Thoracic aorta (tissue), 2 donors: Measurements from ENCODE around the gene CDV3. TPM values are rescaled to one million over a fixed set of nuclear protein-coding genes. Genes with fewer than 3 reads are reported as not detected.

Experiments used
- ATAC-seq: fragments of 150-250 bp; one replicate; pipeline ENCODE4 v1.8.0; 2017; ENCODE audit warnings: low read depth; ENCODE audit not compliant: insufficient number of reproducible peaks, low FRiP score
- DNase-seq: peaks from one replicate; pipeline ENCODE4 v3.0.0-alpha.2; 2020; ENCODE audit warnings: low spot score
- H3K27ac ChIP-seq, 2 donors: fragments of 200-600 bp; sonication (generic); 1 replicate in 1 of 2; 2 replicates in 1 of 2; pipeline ENCODE4 v1.5.1; 2016; ENCODE audit warnings: mild to moderate bottlenecking in 2 of 2, moderate library complexity in 2 of 2
- H3K27me3 ChIP-seq: fragments of 200-600 bp; sonication (generic); replicated peaks from 2 replicates; pipeline ENCODE4 v1.6.0; 2016; ENCODE audit warnings: mild to moderate bottlenecking; ENCODE audit not compliant: insufficient read depth
- H3K36me3 ChIP-seq: fragments of 200-600 bp; sonication (generic); one replicate; pipeline ENCODE4 v1.5.1; 2016
- H3K4me1 ChIP-seq, 2 donors: fragments of 200-600 bp; sonication (generic); 1 replicate in 1 of 2; 2 replicates in 1 of 2; pipeline versions ENCODE4 v1.5.1 to v1.6.0; 2016; ENCODE audit warnings: low read depth in 2 of 2, mild to moderate bottlenecking in 1 of 2; ENCODE audit not compliant: control insufficient read depth in 1 of 2
- H3K4me3 ChIP-seq: fragments of 200-600 bp; sonication (generic); 2 replicates; pipeline ENCODE4 v1.5.1; 2016; ENCODE audit warnings: mild to moderate bottlenecking
- H3K9me3 ChIP-seq: fragments of 200-600 bp; sonication (generic); 2 replicates; pipeline ENCODE4 v1.5.1; 2016
- CTCF ChIP-seq: fragments of 200-600 bp; sonication (generic); IDR thresholded peaks from one replicate; pipeline ENCODE4 v1.5.1; 2019; ENCODE audit warnings: antibody characterized with exemption
- total RNA-seq, 2 donors: library from RNA; depleted of rRNA; stranded (reverse); fragments of >200 nt; gene quantifications; one replicate each; pipeline versions ENCODE4 v1.1.0 to v1.2.3, GENCODE V29; 2016

CDV3 gene
- total RNA-seq, 2 donors from 2014 or later, result 86.5 to 190 TPM

GRCh38 chr3:133600572-133601081, 27.1 kb downstream of the CDV3 start:
- H3K4me1 ChIP-seq, result no peaks in the 10 kb centered on the region
- no peaks in the 10 kb centered on the region for H3K36me3 ChIP-seq
- DNase-seq, result no peak

DNA sequence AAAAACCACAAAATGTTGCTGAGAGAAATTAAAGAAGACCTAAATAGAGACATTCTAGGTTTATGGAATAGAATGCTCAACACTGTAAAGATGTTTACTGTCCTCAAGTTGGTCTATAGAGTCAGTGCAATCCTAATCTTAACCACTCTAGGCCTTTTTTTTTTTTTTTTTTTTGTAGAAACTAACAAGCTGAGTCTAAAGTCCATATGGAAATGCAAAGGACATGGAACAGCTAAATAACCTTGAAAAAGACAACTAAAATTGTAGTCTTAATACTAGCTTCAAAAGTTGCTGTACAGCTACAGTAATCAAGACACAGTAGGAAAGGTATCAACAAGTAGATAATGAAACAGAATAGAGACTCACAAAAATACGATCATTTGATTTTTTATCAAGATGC, 32.9 kb downstream of the CDV3 start:
- no peak for TF ChIP-seq CTCF
- H3K9me3 ChIP-seq, result no peaks in the 10 kb centered on the region
- peaks cover 17% of the 10 kb centered on the region for H3K36me3 ChIP-seq
- H3K27me3 ChIP-seq, result no peaks in the 10 kb centered on the region
- DNase-seq (no peak), ATAC-seq (no peak)
- H3K4me1 ChIP-seq, result no peaks in the 10 kb centered on the region
- H3K27ac ChIP-seq, result no peak overlapping the region
- H3K4me3 ChIP-seq, result no peak overlapping the region

More at GRCh38 chr3:133600572-133601081, 27.1 kb downstream of the CDV3 start:
- no peak for TF ChIP-seq CTCF
- H3K9me3 ChIP-seq, result no peaks in the 10 kb centered on the region
- H3K4me3 ChIP-seq, result no peak overlapping the region
- no peaks in the 10 kb centered on the region for H3K27me3 ChIP-seq
- no peak for ATAC-seq
- H3K27ac ChIP-seq, result no peak overlapping the region

GRCh38 chr3:133606902-133607301, 33.4 kb downstream of the CDV3 start:
- Histone ChIP-seq H3K27me3 (no peaks in the 10 kb centered on the region), H3K4me3 (no peak overlapping the region), H3K4me1 (no peaks in the 10 kb centered on the region), H3K36me3 (peaks cover 17% of the 10 kb centered on the region), H3K27ac (no peak overlapping the region), H3K9me3 (no peaks in the 10 kb centered on the region)
- DNase-seq, result no peak
- ATAC-seq, result no peak
- no peak for TF ChIP-seq CTCF

- no peaks in the 10 kb centered on the region for H3K4me1 ChIP-seq
- peaks cover 17% of the 10 kb centered on the region for H3K36me3 ChIP-seq
- DNase-seq (no peak), ATAC-seq (no peak)
- H3K27ac ChIP-seq, result no peak overlapping the region
- no peak overlapping the region for H3K4me3 ChIP-seq
- no peaks in the 10 kb centered on the region for H3K27me3 ChIP-seq
- H3K9me3 ChIP-seq, result no peaks in the 10 kb centered on the region
- no peak for TF ChIP-seq CTCF
Observed at GRCh38 chr3:133607816-133608215, 34.3 kb downstream of the CDV3 start.

GRCh38 chr3:133608388-133608787, 34.9 kb downstream of the CDV3 start:
- no peaks in the 10 kb centered on the region for H3K27me3 ChIP-seq
- H3K9me3 ChIP-seq, result no peaks in the 10 kb centered on the region
- TF ChIP-seq CTCF, result no peak
- no peak overlapping the region for H3K27ac ChIP-seq
- ATAC-seq (no peak), DNase-seq (no peak)
- no peaks in the 10 kb centered on the region for H3K4me1 ChIP-seq
- peaks cover 17% of the 10 kb centered on the region for H3K36me3 ChIP-seq
- H3K4me3 ChIP-seq, result no peak overlapping the region
